ENCODE results near the gene AUNIP. TPM values are rescaled to one million over a fixed set of nuclear protein-coding genes. Genes with fewer than 3 reads are reported as not detected.
A peak's percentile ranks its signal among the peaks of the same experiment; 100 is the strongest.

The AUNIP gene
- total RNA-seq, 3 donors from 2014 or later (not counting 1 experiment from before 2014, with no cell fraction given) = 0.16 to 0.50 (median 0.20) TPM

DNA sequence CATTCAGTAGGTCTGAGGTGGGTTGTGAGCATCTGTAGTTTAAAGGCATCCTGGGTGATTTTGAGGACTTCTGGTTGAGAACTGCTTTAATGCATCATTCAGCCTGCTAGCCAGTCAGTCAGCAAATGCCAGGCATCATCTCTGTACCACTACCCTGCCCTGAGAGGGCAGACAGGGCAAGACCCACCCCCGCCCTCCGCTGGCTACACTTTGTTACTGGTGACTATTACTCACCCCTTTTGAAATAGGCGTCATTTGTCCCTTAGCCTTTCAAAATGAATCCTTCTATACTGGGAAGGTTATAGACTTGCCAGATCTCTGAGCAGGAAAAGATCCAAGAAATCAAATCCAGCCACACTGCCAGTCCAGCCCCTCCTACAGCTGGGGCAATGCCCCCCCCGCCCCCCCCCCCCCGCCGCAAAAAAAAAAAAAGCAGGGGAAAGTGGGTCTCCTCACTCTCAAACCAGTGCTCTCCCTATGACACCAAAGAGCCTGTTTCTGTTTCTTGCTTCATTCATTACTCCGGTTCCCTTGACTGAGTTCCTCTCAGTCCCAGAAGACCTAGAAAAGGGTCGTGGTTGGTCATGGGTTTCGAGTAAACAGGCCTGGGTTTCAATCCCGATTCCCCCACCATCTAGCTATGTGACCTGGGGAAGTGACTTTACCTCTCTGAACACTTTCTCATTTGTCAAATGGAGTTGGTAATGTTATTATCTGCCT lies 54.9 kb downstream of the AUNIP start:
- ATAC-seq = no peak
- H3K4me1 Mint-ChIP-seq = peaks cover 0 to 12% of the 10 kb centered on the region in 2 donors
- WGBS (ENCODE audit: insufficient coverage) = 63% methylated on average over 6 of the region's 10 CpGs
- no peak overlapping the region for H3K4me3 ChIP-seq (ENCODE audit: low read length)
- peaks cover 15% of the 10 kb centered on the region for H3K4me1 ChIP-seq (ENCODE audit: control insufficient read depth, insufficient read depth, low read length)
- no peak for DNase-seq
- no peaks in the 10 kb centered on the region for H3K36me3 Mint-ChIP-seq
- H3K27me3 Mint-ChIP-seq (ENCODE audit: low read depth in 2 of 2) = peaks cover 0 to 3% of the 10 kb centered on the region in 2 donors
- intact Hi-C loops (cut with micrococcal nuclease) = no loop called here
- H3K27ac ChIP-seq (ENCODE audit: low read length) = no peak overlapping the region
- no peak overlapping the region for H3K4me3 Mint-ChIP-seq
- H3K27me3 ChIP-seq (ENCODE audit: control insufficient read depth, insufficient read depth, low read length) = no peaks in the 10 kb centered on the region
- no peaks in the 10 kb centered on the region for H3K9me3 ChIP-seq (ENCODE audit: control insufficient read depth, insufficient read depth, low read length)
- H3K9me3 Mint-ChIP-seq = no peaks in the 10 kb centered on the region
- TF ChIP-seq, protein P1, sequence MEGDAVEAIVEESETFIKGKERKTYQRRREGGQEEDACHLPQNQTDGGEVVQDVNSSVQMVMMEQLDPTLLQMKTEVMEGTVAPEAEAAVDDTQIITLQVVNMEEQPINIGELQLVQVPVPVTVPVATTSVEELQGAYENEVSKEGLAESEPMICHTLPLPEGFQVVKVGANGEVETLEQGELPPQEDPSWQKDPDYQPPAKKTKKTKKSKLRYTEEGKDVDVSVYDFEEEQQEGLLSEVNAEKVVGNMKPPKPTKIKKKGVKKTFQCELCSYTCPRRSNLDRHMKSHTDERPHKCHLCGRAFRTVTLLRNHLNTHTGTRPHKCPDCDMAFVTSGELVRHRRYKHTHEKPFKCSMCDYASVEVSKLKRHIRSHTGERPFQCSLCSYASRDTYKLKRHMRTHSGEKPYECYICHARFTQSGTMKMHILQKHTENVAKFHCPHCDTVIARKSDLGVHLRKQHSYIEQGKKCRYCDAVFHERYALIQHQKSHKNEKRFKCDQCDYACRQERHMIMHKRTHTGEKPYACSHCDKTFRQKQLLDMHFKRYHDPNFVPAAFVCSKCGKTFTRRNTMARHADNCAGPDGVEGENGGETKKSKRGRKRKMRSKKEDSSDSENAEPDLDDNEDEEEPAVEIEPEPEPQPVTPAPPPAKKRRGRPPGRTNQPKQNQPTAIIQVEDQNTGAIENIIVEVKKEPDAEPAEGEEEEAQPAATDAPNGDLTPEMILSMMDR (IDR thresholded peaks at IDR 0.05) = no peak
- no peak overlapping the region for H3K27ac Mint-ChIP-seq
- H3K36me3 ChIP-seq (ENCODE audit: control insufficient read depth, insufficient read depth, low read length) = no peaks in the 10 kb centered on the region

DNA sequence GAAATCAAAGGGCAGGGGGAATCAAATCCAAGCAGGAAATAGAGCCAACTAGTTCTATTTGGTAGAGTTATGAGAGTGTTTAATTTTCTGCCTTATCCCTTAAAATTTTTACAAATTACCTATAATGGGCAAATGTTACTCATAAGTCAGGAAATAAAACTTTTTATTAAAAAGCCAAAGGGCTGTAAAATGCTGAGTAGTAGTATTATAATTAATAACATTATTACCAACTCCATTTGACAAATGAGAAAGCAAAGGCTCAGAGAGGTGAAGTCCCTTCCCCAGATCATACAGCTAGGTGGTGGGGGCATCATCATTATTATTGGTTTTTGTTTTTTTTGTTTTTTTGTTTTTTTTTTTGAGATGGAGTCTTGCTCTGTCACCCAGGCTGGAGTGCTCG lies 55.9 kb downstream of the AUNIP start:
- no peak overlapping the region for H3K4me3 ChIP-seq (ENCODE audit: low read length)
- no peak for DNase-seq
- Mint-ChIP-seq H3K9me3 (no peaks in the 10 kb centered on the region), H3K27ac (no peak overlapping the region), H3K4me3 (no peak overlapping the region), H3K27me3 (ENCODE audit: low read depth in 2 of 2) (peaks cover 0 to 3% of the 10 kb centered on the region in 2 donors), H3K36me3 (no peaks in the 10 kb centered on the region), H3K4me1 (peaks cover 0 to 13% of the 10 kb centered on the region in 2 donors)
- TF ChIP-seq, protein P1 (IDR thresholded peaks at IDR 0.05) = no peak
- no peaks in the 10 kb centered on the region for H3K36me3 ChIP-seq (ENCODE audit: control insufficient read depth, insufficient read depth, low read length)
- intact Hi-C loops (cut with micrococcal nuclease) = no loop called here
- H3K27me3 ChIP-seq (ENCODE audit: control insufficient read depth, insufficient read depth, low read length) = no peaks in the 10 kb centered on the region
- no peak overlapping the region for H3K27ac ChIP-seq (ENCODE audit: low read length)
- H3K4me1 ChIP-seq (ENCODE audit: control insufficient read depth, insufficient read depth, low read length) = peaks cover 18% of the 10 kb centered on the region
- WGBS (ENCODE audit: insufficient coverage) = 93% methylated on average over 1 of the region's 1 CpG
- no peak for ATAC-seq
- no peaks in the 10 kb centered on the region for H3K9me3 ChIP-seq (ENCODE audit: control insufficient read depth, insufficient read depth, low read length)

DNA sequence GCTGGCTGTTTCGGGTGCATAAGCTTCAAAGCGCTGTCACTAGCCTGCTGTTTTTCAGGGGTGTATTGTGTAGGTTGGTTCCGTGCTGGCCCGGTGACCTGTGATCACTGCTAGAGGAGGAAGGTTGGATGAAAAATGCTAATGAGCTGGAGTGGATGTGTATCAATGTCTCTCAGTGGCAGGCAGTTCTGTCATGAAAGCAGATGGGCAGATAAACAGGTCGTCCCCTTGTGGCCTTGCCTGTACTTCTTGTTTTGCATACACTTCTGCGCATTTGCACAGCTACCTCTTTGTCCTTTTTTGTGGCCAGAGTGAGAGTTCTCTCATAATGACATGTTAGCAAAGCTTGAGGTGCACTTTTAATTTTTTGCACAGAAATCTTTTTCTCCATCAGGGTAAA lies 56.3 kb downstream of the AUNIP start:
- intact Hi-C loops (cut with micrococcal nuclease) = no loop called here
- Histone ChIP-seq H3K27ac (ENCODE audit: low read length) (no peak overlapping the region), H3K4me3 (ENCODE audit: low read length) (no peak overlapping the region), H3K27me3 (ENCODE audit: control insufficient read depth, insufficient read depth, low read length) (no peaks in the 10 kb centered on the region), H3K4me1 (ENCODE audit: control insufficient read depth, insufficient read depth, low read length) (peaks cover 18% of the 10 kb centered on the region), H3K36me3 (ENCODE audit: control insufficient read depth, insufficient read depth, low read length) (no peaks in the 10 kb centered on the region), H3K9me3 (ENCODE audit: control insufficient read depth, insufficient read depth, low read length) (no peaks in the 10 kb centered on the region)
- no peak overlapping the region for H3K27ac Mint-ChIP-seq
- no peaks in the 10 kb centered on the region for H3K36me3 Mint-ChIP-seq
- DNase-seq (peak in 1 of 2 donors; percentile 32), ATAC-seq (no peak)
- peaks cover 0 to 3% of the 10 kb centered on the region in 2 donors for H3K27me3 Mint-ChIP-seq (ENCODE audit: low read depth in 2 of 2)
- TF ChIP-seq, protein P1 (IDR thresholded peaks at IDR 0.05) = no peak
- H3K4me1 Mint-ChIP-seq = peaks cover 0 to 13% of the 10 kb centered on the region in 2 donors
- no peak overlapping the region for H3K4me3 Mint-ChIP-seq
- H3K9me3 Mint-ChIP-seq = no peaks in the 10 kb centered on the region
- WGBS (ENCODE audit: insufficient coverage) = 63% methylated on average over 6 of the region's 6 CpGs

All from natural killer cell (primary cell).